GM13976 (cell line): ENCODE measurements around the gene ARL8B.
"Not testable (repeated sequence)": the region's sequence is repeated elsewhere in the genome, so short reads cannot be mapped to it uniquely, and the experiment has no call there.

Experiments
- DNase-seq: peaks from one replicate; pipeline ENCODE4 v3.0.0; 2012; ENCODE audit warnings: low spot score
- CTCF ChIP-seq: IDR thresholded peaks from 2 replicates; pipeline ENCODE4 v1.5.1; 2012; ENCODE audit warnings: borderline replicate concordance, mild to moderate bottlenecking; ENCODE audit not compliant: insufficient read depth; ENCODE audit errors: extremely low read depth, missing control alignments, control extremely low read depth
- in situ Hi-C: fragments of 300-500 bp; cut with MboI; formaldehyde crosslinking; loops from one replicate; pipeline ENCODE4 v1.12.0; 2022; ENCODE audit warnings: low sequenced_read_pairs, mixed read lengths, inconsistent platforms; ENCODE audit not compliant: unreplicated experiment

ARL8B gene

DNA sequence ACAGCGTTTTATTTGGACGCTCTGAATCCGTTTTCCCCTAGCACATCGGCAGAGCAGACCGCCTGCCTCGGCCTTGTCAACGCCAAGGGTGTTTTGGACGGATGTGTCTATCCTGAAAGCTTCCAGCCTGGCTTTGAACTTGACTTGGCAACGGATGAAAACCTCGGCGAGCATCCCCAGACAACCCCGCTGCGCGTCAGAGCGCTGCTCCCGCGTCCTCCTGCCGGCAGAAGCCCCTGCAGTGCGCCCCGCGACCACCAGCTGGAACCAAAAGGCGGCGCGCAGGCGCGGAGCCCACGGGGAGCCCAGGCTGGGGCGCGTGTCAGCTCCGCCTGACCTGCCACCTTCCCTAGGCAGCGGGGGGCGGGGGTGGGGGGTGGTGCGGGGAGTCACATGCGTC lies 26.2 kb upstream of the ARL8B start:
- DNase-seq = no peak
- no peak for TF ChIP-seq CTCF
- in situ Hi-C loops = no loop called here

- in situ Hi-C loops = no loop called here
- no peak for TF ChIP-seq CTCF
- no peak for DNase-seq
These were observed 25.6 kb upstream of the ARL8B start for GRCh38 chr3:5096336-5097008.

DNA sequence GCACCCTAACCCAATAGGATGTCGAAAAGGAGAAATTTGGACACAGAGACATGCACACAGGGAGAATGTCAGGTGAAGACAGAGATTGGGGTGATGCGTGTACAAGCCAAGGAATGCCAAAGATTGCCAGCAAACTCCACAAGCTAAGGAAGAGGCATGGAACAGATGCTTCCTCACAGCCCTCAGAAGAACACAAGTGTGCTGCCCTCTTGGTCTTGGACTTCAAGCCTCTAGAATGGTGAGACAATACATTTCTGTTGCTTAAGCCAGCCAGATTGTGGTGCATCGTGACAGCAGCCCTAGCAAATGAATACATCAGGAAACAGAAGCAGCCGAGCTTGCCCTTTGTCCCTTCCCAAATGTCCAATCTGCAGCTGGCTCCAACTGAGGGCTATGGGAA lies 23.7 kb upstream of the ARL8B start:
- DNase-seq = no peak
- in situ Hi-C loops = no loop called here
- no peak for TF ChIP-seq CTCF

DNA sequence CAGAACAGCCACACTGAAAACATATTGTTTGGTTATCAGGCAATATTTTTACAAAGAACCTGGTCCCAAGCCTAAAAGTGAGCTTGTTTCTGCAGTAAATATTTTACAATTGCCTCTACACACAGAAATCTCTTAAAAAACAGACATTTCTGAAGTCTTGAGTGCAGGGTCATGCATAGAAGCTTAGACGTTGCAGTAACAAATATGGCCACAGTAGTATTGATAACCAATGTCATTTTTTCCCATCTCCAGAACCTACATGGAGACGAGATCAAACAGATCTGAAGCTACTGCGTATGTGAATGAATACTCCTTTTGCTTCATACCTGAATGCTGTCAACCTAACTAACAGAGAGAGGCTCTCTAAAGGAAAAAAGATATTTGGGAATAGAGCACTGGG lies 19.6 kb upstream of the ARL8B start:
- no peak for TF ChIP-seq CTCF
- in situ Hi-C loops = no loop called here
- DNase-seq = no peak

- no peak for DNase-seq
- in situ Hi-C loops = no loop called here
- TF ChIP-seq CTCF = no peak
These were observed 18.3 kb upstream of the ARL8B start for GRCh38 chr3:5103743-5104142.

DNA sequence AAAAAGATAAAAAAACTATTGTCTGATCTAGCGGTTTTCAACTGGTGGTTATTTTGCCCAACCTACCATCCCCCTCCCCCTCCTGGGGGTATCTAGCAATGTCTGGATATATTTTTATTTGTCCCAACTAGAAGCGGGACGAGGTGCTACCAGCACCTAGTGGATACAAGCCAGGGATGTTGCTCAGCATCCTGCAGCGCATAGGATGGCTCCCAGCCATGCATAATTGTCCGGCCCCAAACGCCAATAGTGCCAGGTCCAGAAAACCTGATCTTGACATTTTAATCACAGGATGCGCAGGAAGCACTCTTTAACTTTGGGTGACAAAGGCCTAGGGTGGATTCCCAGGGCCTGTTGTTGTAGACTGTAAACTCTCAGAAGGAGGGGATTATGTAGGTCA lies 17.0 kb upstream of the ARL8B start:
- DNase-seq = no peak
- no peak for TF ChIP-seq CTCF
- in situ Hi-C loops = no loop called here

DNA sequence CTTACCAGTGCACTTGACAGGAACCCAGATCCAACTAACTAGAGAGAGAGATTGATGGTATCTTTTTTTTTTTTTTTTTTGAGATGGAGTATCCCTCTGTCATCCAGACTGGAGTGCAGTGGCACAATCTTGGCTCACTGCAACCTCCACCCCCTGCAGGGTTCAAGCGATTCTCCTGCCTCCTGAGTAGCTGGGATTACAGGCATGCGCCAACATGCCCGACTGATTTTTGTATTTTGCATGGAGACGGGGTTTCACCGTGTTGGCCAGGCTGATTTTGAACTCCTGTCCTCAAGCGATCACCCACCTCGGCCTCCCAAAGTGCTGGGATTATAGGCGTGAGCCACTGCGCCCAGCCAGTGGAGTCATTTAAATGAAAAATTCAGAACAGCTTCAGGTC lies 15.7 kb upstream of the ARL8B start:
- DNase-seq, in situ Hi-C loops: not testable (repeated sequence)

DNA sequence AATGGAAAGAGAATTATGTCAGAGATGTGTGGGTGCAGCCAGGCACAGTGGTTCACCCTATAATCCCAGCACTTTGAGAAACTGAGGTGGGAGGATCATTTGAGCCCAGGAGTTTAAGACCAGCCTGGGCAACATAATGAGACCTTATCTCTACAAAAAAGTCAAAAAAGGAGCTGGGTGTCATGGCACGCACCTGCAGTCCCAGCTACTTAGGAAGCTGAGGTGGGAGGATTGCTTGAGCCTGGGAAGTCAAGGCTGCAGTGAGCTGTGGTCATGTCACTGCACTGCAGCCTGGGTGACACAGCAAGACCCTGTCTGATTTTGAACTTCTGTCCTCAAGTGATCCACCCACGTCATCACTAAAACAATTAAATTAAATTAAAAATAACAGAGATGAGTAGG lies 15.2 kb upstream of the ARL8B start:
- DNase-seq, in situ Hi-C loops: not testable (repeated sequence)
